HuH-7 (cell line): ENCODE data around the gene DOK6.

Experiments used
- DNase-seq: peaks from one replicate; pipeline ENCODE4 v3.0.0; 2011; ENCODE audit warnings: low spot score

The DOK6 gene

GRCh38 chr18:69752737-69753380 lies 352.2 kb downstream of the DOK6 start:
- DNase-seq = peak; percentile 15

DNA sequence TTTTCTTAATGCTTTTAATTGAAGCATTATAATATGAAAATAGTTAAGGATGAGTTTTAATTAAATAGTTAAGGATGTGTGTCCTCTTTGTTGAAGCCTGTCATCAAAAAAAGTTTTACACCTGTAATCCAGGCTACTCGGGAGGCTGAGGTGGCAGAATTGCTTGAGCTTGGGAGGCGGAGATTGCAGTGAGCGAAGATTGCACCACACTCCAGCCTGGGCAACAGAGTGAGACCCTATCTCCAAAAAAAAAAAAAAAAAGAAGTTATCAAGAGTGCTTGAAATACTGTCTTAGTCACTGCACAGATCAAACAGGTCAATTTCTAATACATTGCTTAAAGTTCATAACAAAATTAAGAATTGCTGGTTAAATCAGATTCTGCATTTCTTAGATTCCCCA lies 353.4 kb downstream of the DOK6 start:
- no peak for DNase-seq

DNA sequence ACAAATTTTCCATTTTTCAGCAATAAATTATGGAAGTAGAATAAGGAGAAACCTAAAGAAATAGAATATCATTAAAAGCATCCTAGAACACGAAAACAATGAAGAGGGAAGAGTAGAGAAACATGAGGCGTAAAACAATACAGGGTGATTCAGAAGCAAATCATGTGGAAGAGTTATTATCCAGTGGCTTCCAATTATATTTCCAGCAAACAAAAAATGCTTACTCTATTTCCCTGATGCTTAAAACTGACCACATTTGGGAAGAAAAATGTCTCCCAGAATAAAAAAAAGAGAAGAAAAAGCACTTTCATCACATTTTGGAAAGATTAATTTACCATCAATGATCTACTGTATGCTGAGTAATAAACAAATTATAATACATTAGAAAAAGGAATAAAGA lies 354.4 kb downstream of the DOK6 start:
- no peak for DNase-seq

DNA sequence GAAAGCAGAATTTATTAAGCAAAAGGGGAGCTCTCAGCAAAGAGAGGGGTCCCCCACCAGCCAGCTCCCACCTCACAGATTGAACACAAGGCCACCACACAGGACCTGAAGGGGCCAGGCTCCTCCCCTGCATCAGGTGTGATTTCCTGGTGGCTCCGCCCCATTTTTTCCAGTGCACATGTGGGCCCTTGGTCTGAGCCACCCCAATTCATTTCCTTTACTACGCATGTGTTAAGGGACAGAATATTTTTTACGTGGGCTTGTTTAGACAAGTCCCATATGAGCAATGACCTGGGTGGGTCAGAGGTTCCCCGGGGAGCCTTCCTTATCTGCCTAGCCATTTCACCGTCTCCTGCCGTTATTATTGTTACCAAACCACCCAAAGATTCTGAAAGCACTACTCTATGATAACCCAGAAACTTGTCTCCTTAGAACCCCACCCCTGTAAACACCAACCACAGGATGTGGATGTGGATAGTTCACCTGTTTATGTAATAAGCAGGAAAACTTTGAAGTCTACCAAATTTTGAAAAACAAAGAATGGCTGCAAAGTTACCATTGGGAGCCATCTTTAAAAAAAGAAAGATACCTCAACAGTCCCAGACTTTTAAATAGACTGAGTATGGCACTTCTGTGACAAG lies 355.3 kb downstream of the DOK6 start:
- no peak for DNase-seq

DNA sequence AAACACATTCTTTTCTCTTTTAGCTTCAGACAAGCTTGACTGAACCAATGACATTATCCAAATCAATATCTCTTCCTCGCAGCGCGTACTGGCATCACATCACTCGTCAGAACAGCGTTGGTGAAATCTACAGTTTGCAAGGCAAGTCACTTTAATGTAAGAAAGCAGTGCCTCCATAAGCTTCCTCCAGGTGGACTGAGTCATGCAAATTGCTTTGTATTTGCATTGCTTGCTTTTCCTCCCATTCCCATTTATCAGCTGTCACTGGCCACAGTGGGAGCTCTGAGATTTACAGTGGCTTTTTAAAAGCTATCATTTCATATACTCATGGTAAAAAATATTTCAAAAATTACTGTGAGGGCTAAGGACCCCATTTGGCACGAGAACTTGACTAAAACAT lies 357.0 kb downstream of the DOK6 start:
- no peak for DNase-seq

DNA sequence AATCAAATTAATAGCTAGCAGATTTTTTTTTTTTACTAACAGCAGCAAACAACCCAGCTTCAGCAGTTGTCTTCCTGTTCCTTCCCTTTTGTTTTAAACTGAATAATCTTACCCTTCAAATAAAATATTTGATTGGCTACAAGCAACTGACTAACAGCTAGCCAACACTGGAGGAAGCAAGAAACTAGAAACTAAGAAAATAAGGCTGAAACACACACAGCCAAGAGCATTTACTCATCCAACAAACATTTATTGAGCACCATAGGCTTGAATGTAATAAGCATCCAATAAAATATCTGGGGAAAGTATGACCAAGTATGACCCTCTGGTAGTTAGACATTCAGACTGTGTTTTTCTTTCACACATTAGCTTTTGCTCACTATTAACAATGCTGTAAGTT lies 357.8 kb downstream of the DOK6 start:
- DNase-seq = no peak

- no peak for DNase-seq
Observed at GRCh38 chr18:69759046-69759445, 358.4 kb downstream of the DOK6 start.

- DNase-seq = no peak
Observed at GRCh38 chr18:69763002-69763401, 362.3 kb downstream of the DOK6 start.

DNA sequence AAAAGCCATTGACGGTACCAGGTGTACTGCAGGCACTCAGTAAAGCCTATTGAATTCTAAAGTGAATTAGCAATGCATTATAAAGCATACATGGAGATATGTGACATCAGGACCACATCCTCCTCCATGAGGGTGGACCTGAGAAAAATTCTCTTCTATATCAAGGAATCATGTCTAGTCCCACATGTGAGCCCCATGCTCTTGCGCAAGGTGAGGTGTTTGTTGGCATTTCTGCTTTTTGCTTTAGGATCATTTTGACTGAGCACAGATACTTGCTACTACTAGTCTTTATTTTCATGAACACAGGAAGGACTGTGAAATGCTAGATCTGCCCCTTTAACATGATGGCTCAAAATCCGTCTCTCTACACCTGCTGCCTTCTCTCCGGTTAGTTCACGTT lies 363.1 kb downstream of the DOK6 start:
- no peak for DNase-seq

DNA sequence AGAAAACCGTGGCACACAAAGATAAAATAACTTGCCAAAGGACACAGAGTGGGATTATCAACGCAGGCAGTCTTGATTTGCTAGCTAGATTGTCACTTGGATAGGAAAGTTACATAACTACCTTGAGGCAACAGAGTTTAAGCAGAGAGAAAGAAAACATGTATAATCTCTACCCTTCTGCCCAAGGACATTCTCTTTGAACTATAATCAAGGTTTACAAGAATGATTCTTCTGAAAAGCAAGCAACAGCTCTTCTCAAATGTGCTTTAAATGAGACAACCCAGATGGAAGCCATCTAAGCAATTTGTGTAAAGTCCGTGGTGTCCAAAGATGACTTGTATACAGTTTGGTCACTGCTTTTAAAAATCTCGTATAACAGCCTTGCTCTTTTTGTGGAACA lies 369.6 kb downstream of the DOK6 start:
- no peak for DNase-seq

GRCh38 chr18:69774831-69775230 lies 374.1 kb downstream of the DOK6 start:
- DNase-seq = no peak

GRCh38 chr18:69777248-69777647 lies 376.6 kb downstream of the DOK6 start:
- no peak for DNase-seq

DNA sequence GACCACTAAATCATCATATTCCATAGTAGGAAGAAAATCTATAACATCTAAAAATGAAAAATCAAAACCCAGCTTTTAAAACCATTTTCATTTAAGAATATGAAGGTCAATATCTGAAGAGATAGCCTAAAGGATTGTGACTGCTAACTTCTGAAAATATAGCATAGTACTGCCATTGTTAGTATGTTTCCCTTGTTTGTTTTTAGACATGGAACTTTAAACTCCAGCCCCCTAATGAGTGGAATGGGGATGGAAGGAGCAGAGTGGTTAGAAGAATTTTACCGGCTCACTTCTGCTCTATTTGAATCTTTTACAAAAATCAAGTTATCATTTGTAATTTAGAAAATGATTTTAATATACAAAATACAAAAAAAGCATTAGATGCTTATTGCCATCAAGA lies 378.0 kb downstream of the DOK6 start:
- no peak for DNase-seq

DNA sequence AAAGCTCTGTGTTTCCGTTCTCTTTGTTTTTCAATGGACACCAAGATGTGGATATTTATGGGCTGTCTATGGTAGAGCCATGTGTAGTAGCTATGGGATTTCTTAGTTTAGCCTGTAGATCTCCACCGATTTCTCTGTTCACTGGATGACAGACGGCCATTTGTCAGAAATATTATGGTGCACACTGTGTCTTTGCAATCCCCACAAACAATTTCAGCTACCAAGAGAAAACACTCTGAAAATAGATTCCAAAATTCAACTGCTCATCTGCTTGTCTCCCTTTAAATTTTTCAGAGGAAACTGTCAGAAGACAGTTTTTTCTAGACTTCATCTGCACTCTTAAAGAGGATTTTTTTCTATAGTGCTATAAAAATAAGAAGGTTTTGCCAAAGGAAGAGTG lies 380.2 kb downstream of the DOK6 start:
- DNase-seq = no peak

GRCh38 chr18:69784815-69785214 lies 384.1 kb downstream of the DOK6 start:
- DNase-seq = no peak

- no peak for DNase-seq
Observed at GRCh38 chr18:69785466-69785865, 384.8 kb downstream of the DOK6 start.

DNA sequence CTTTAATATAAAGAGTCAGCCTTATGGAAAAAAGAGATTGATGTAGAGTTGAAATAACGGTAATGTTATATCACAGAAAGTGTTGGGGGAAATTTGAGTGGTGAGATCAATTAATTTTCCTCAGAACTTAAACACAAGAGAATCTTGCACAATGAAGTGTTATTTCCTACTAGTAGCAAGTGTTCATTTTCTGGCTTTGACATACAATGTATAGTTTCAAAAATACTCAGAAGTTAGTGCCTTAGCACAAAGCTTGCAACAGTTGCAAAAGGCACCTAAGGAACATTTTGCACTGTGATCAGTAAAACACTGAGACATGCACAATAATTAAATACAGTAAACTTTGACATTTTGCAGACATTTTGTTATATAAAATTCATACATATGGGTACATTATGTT lies 385.7 kb downstream of the DOK6 start:
- DNase-seq = no peak

DNA sequence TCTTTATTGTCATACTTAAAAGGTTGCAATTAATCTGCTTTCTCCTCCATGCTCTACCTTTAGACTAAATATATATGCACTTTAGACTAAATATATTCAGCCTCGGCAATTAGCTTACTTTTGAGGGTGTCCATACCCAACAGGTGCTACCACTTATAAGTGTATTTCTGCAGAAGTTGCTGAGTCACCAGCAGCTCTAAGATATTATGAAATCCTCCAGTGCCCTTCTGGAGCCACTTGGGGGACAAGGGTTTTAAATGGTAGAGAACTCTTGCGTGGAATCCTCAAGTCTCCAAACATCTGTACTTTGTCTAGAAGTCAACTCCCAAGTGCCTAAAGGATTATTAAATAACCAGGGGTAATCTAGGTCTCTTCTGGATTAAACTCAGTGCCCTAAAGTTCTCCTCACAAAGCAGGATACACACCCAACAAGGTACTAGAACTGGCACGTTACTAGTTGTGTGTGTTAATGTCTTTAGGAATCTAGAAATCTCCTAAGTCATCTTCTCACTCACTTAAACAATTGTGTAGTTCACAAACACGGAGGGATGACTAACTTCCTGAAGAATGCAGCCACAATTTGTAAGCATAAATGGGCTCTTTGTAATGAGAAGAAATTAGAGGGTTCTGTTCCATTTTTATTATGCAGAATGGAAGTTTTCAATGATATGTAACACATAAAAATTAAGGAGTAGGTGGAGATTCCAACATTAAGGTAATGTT lies 387.3 kb downstream of the DOK6 start:
- no peak for DNase-seq

- no peak for DNase-seq
Observed at GRCh38 chr18:69789794-69790193, 389.1 kb downstream of the DOK6 start.

- DNase-seq = no peak
Observed at GRCh38 chr18:69790649-69791048, 390.0 kb downstream of the DOK6 start.

- DNase-seq = no peak
Observed at GRCh38 chr18:69795791-69796190, 395.1 kb downstream of the DOK6 start.

- no peak for DNase-seq
Observed at GRCh38 chr18:69804776-69805501, 404.3 kb downstream of the DOK6 start.

DNA sequence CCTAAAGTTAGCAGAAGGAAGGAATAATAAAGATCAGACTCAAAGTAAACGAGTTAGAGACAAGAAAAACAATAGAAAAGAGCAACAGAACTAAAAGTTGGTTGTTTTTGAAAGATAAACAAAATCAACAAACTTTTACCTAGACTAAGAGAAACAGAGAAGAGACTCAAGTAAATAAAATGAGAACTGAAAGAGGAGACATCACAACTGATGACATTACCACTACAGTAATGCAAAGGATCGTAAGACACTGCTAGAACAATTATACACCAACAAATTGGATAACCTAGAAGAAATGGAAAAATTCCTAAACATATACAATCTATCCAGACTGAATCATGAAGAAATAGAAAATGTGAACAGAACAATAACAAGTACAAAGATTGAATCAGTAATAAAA lies 407.7 kb downstream of the DOK6 start:
- no peak for DNase-seq
